Endothelial cell of umbilical vein (primary cell): ENCODE measurements around the gene CCDC167. TPM values are rescaled to one million over a fixed set of nuclear protein-coding genes. Genes with fewer than 3 reads are reported as not detected.

Experiments used
- BruUV-seq: library from RNA; stranded (reverse); fragments of 400-500 nt; replicated peaks from 2 replicates; lab custom pipeline; 2021; lab: Mats Ljungman, UMichigan
- CTCF ChIA-PET: fragments of 300-600, 350-600 bp; sonication (Branson Sonifier 250); formaldehyde crosslinking; loops from one replicate; lab custom pipeline; 2021; ENCODE audit warnings: antibody characterized with exemption, inconsistent platforms; lab: Charles Lee
- POLR2A ChIA-PET: fragments of 300-600, 350-600 bp; sonication (Branson Sonifier 250); formaldehyde crosslinking; loops from one replicate; lab custom pipeline; 2021; ENCODE audit warnings: antibody characterized with exemption, inconsistent platforms; lab: Charles Lee
- DNase-seq: peaks from one replicate; pipeline ENCODE4 v3.0.0-alpha.2; 2011; ENCODE audit warnings: low read depth, low spot score
- FAIRE-seq: peaks from 2 replicates; lab custom pipeline; 2011; peaks lifted over from hg19 to GRCh38; lab: Jason Lieb, UNC
- H2AFZ ChIP-seq: 2 replicates; pipeline ENCODE4 v1.6.0; 2012; ENCODE audit warnings: low read depth, low read length, control low read depth, inconsistent platforms
- H3K27ac ChIP-seq: 2 replicates; pipeline ENCODE4 v1.5.1; 2011; ENCODE audit warnings: low read depth, mild to moderate bottlenecking, control low read depth, low read length, moderate library complexity; ENCODE audit not compliant: insufficient read depth
- H3K27me3 ChIP-seq, 2 experiments: 2 replicates each; pipeline versions ENCODE4 v1.6.0 to v1.6.1; 2011; ENCODE audit warnings: low read length in 2 of 2, mixed read lengths in 1 of 2; ENCODE audit not compliant: control insufficient read depth in 2 of 2, insufficient read depth in 2 of 2
- H3K36me3 ChIP-seq, 2 experiments: 2 replicates in 1 of 2; 3 replicates in 1 of 2; pipeline ENCODE4 v1.5.1; 2011; ENCODE audit warnings: low read length in 2 of 2, mild to moderate bottlenecking in 1 of 2, moderate library complexity in 1 of 2; ENCODE audit not compliant: control insufficient read depth in 2 of 2, insufficient read depth in 2 of 2; ENCODE audit errors: extremely low read depth in 1 of 2
- H3K4me1 ChIP-seq: 3 replicates; pipeline ENCODE4 v1.5.1; 2011; ENCODE audit warnings: mild to moderate bottlenecking, low read length; ENCODE audit not compliant: control insufficient read depth, insufficient read depth; ENCODE audit errors: extremely low read depth
- H3K4me2 ChIP-seq: 2 replicates; pipeline ENCODE4 v1.6.1; 2011; ENCODE audit warnings: low read length, control low read depth, mixed read lengths; ENCODE audit not compliant: insufficient read depth
- H3K4me3 ChIP-seq, 3 experiments: fragments of 200-600 bp in 1 of 3; sonication (generic), shearing (Covaris generic) in 1 of 3; replicated peaks in 1 of 3; 2 replicates each; pipeline ENCODE4 v1.5.1; 2011 to 2016; ENCODE audit warnings: control low read depth in 3 of 3, low read length in 3 of 3, mild to moderate bottlenecking in 2 of 3, inconsistent platforms in 1 of 3, low read depth in 1 of 3, moderate library complexity in 1 of 3; ENCODE audit not compliant: insufficient read depth in 1 of 3
- H3K79me2 ChIP-seq: 2 replicates; pipeline ENCODE4 v1.6.0; 2012; ENCODE audit warnings: low read length, inconsistent platforms; ENCODE audit not compliant: control insufficient read depth, insufficient read depth
- H3K9ac ChIP-seq: replicated peaks from 2 replicates; pipeline ENCODE3; 2011; ENCODE audit warnings: low read length, control low read depth; ENCODE audit not compliant: insufficient read depth; ENCODE audit errors: extremely low read depth
- H3K9me1 ChIP-seq: replicated peaks from 3 replicates; pipeline ENCODE4 v1.6.0; 2011; ENCODE audit warnings: mild to moderate bottlenecking, low read length; ENCODE audit not compliant: control insufficient read depth, insufficient read depth; ENCODE audit errors: extremely low read depth
- H3K9me3 ChIP-seq: replicated peaks from 2 replicates; pipeline ENCODE4 v1.5.1; 2012; ENCODE audit warnings: low read length, inconsistent platforms; ENCODE audit not compliant: control insufficient read depth, insufficient read depth
- H4K20me1 ChIP-seq: replicated peaks from 2 replicates; pipeline ENCODE3; 2011; ENCODE audit warnings: mild to moderate bottlenecking, low read length; ENCODE audit not compliant: control insufficient read depth, insufficient read depth; ENCODE audit errors: extremely low read depth
- EZH2 ChIP-seq: IDR thresholded peaks from 2 replicates; pipeline ENCODE4 v1.6.1; 2012; ENCODE audit warnings: borderline replicate concordance, low read depth, mild to moderate bottlenecking, moderate library complexity, low read length, inconsistent platforms; ENCODE audit not compliant: severe bottlenecking
- FOS ChIP-seq: IDR thresholded peaks from 2 replicates; pipeline ENCODE4 v1.6.1; 2011; ENCODE audit warnings: mild to moderate bottlenecking, low read length, moderate library complexity, borderline replicate concordance; ENCODE audit not compliant: insufficient read depth
- GATA2 ChIP-seq: IDR thresholded peaks from 2 replicates; pipeline ENCODE4 v1.7.0; 2011; ENCODE audit warnings: low read depth, mild to moderate bottlenecking, moderate library complexity, mixed read lengths, low read length; ENCODE audit not compliant: insufficient read length, insufficient read depth
- JUN ChIP-seq: IDR thresholded peaks from 2 replicates; pipeline ENCODE4 v1.6.1; 2011; ENCODE audit warnings: borderline replicate concordance, low read depth; ENCODE audit not compliant: insufficient read length, insufficient read depth
- MYC ChIP-seq: IDR thresholded peaks from one replicate; pipeline ENCODE4 v1.6.1; 2011; ENCODE audit warnings: mild to moderate bottlenecking, low read depth, low read length
- POLR2A ChIP-seq: IDR thresholded peaks from 2 replicates; pipeline ENCODE4 v1.6.1; 2012; ENCODE audit warnings: low read depth, mild to moderate bottlenecking, control low read depth, low read length
- POLR2AphosphoS5 ChIP-seq: IDR thresholded peaks from 2 replicates; pipeline ENCODE4 v1.6.1; 2012; ENCODE audit warnings: low read depth, mild to moderate bottlenecking, control low read depth, low read length, moderate library complexity; ENCODE audit not compliant: insufficient read depth
- dilution Hi-C: fragments of 300-500 bp; cut with MboI; formaldehyde crosslinking; loops from one replicate; pipeline ENCODE4 v1.15.0; 2019; ENCODE audit warnings: low sequenced_read_pairs; ENCODE audit not compliant: extremely low pct_ligation_motif_present
- intact Hi-C: fragments of 100-400 bp; cut with micrococcal nuclease; formaldehyde crosslinking; loops from one replicate; pipeline ENCODE4 v1.10.0; 2022
- polyA plus RNA-seq, 4 experiments: library from polyadenylated mRNA; depleted of rRNA in 3 of 4; stranded (reverse) in 3 of 4; unstranded in 1 of 4; fragments of >200 nt; gene quantifications; 2 replicates each; pipeline versions ENCODE4 v1.2.1 to v1.2.3, GENCODE V29; 2011 to 2012; ENCODE audit warnings: missing spikeins in 1 of 4
- total RNA-seq: library from RNA; stranded (reverse); gene quantifications from 2 replicates; pipeline ENCODE4 v1.2.3, GENCODE V29; 2021
- TF ChIP-seq, protein P1 (sequence below), 2 donors: IDR thresholded peaks; 1 replicate in 1 of 2; 2 replicates in 1 of 2; pipeline ENCODE4 v1.5.1; 2011; ENCODE audit warnings: low read length in 2 of 2, mild to moderate bottlenecking in 2 of 2, moderate library complexity in 2 of 2, control low read depth in 1 of 2, inconsistent platforms in 1 of 2, low read depth in 1 of 2; ENCODE audit not compliant: insufficient read depth in 1 of 2; ENCODE audit errors: extremely low read depth in 1 of 2
- TF ChIP-seq, protein P2 (sequence below): IDR thresholded peaks from 2 replicates; pipeline ENCODE4 v1.6.1; 2011; ENCODE audit not compliant: insufficient read depth, insufficient read length

CCDC167 gene
- total and polyA plus RNA-seq, 2 donors (not counting 3 experiments of a cell fraction or from before 2014, with no cell fraction given) = 46.6 to 105 TPM

DNA sequence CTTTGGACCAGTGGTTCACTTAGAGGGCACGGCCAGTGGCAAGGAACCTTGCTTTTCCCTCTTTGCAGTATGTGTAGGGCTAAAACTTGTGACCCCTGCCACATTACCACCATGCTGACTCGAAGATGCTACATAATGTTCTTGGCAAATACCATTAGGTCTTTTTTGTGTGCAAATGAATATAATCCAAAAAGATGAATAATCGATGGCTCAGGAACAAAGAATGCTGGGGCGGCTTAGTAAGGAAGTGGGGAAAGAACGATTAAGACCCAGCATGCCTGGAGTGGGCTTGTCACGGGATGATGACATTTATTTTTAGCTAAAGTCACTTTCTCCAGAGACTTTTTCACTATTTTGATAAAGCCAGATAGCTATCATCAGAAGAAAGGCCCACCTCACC, 43.6 kb downstream of the CCDC167 start:
- no TSS peak for BruUV-seq
- no peaks in the 10 kb centered on the region for H3K9me1 ChIP-seq
- dilution Hi-C loops (no loop called here), intact Hi-C loops (no loop called here)
- no peak overlapping the region for H3K9ac ChIP-seq
- no peaks in the 10 kb centered on the region for H3K9me3 ChIP-seq
- ChIA-PET POLR2A (no interaction called here), CTCF (interaction anchor here (1.1 kb wide), 1 partner anchor 131 kb away, joined by 4 read pairs; no protein-coding TSS in a partner anchor)
- no peaks in the 10 kb centered on the region for H3K79me2 ChIP-seq
- H3K4me1 ChIP-seq = peaks cover 4% of the 10 kb centered on the region
- no peak overlapping the region for H3K4me3 ChIP-seq
- no peak for FAIRE-seq
- no peaks in the 10 kb centered on the region for H4K20me1 ChIP-seq
- H2AFZ ChIP-seq = no peak overlapping the region
- H3K27me3 ChIP-seq = no peaks in the 10 kb centered on the region
- peaks cover 11 to 16% of the 10 kb centered on the region in 2 experiments for H3K36me3 ChIP-seq
- DNase-seq = no peak
- no peak overlapping the region for H3K4me2 ChIP-seq
- no peak overlapping the region for H3K27ac ChIP-seq
- TF ChIP-seq POLR2A = no peak
- TF ChIP-seq JUN = no peak
- no peak for TF ChIP-seq FOS
- no peak for TF ChIP-seq POLR2AphosphoS5
- TF ChIP-seq, protein P1, sequence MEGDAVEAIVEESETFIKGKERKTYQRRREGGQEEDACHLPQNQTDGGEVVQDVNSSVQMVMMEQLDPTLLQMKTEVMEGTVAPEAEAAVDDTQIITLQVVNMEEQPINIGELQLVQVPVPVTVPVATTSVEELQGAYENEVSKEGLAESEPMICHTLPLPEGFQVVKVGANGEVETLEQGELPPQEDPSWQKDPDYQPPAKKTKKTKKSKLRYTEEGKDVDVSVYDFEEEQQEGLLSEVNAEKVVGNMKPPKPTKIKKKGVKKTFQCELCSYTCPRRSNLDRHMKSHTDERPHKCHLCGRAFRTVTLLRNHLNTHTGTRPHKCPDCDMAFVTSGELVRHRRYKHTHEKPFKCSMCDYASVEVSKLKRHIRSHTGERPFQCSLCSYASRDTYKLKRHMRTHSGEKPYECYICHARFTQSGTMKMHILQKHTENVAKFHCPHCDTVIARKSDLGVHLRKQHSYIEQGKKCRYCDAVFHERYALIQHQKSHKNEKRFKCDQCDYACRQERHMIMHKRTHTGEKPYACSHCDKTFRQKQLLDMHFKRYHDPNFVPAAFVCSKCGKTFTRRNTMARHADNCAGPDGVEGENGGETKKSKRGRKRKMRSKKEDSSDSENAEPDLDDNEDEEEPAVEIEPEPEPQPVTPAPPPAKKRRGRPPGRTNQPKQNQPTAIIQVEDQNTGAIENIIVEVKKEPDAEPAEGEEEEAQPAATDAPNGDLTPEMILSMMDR (IDR thresholded peaks at IDR 0.05; ENCODE audit: extremely low read depth in 1 of 2, insufficient read depth in 1 of 2, low read depth in 1 of 2, low read length in 2 of 2) = no peak
- TF ChIP-seq, protein P2, sequence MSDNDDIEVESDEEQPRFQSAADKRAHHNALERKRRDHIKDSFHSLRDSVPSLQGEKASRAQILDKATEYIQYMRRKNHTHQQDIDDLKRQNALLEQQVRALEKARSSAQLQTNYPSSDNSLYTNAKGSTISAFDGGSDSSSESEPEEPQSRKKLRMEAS = no peak
- TF ChIP-seq EZH2 = no peak
- TF ChIP-seq GATA2 = no peak
- TF ChIP-seq MYC = no peak
